ENCODE data around the gene C9. TPM values are rescaled to one million over a fixed set of nuclear protein-coding genes. Genes with fewer than 3 reads are reported as not detected.

C9 gene
- polyA plus RNA-seq, 2 of the 4 experiments (the other 2 are of a cell fraction): 0.03 TPM; not detected in 1

GRCh38 chr5:39387293-39387692, 23.0 kb upstream of the C9 start:
- TF ChIP-seq FOSL2 (IDR thresholded peaks at IDR 0.05) (no peak), FOSL2 (CRISPR knock-in tag; IDR thresholded peaks at IDR 0.05) (no peak), BCL3 (IDR thresholded peaks at IDR 0.05) (no peak), GATA3 (IDR thresholded peaks at IDR 0.05; ENCODE audit: borderline replicate concordance) (no peak), FOSB (CRISPR knock-in tag; IDR thresholded peaks at IDR 0.05) (no peak), POLR2A (IDR thresholded peaks at IDR 0.05; ENCODE audit: low read length) (no peak), MAFK (IDR thresholded peaks at IDR 0.05; ENCODE audit: partially characterized antibody) (no peak), ATOH8 (CRISPR knock-in tag; IDR thresholded peaks at IDR 0.05; ENCODE audit: low read depth) (no peak), JUNB (IDR thresholded peaks at IDR 0.05) (no peak), CBX8 (IDR thresholded peaks at IDR 0.05) (no peak), KDM1A (IDR thresholded peaks at IDR 0.05; ENCODE audit: low read depth) (no peak), JUN (IDR thresholded peaks at IDR 0.05) (no peak), ZSCAN20 (CRISPR knock-in tag; IDR thresholded peaks at IDR 0.05) (no peak), HDAC2 (IDR thresholded peaks at IDR 0.05) (no peak), HES2 (IDR thresholded peaks at IDR 0.05) (no peak), USF2 (IDR thresholded peaks at IDR 0.05) (no peak), HOXA7 (CRISPR knock-in tag; IDR thresholded peaks at IDR 0.05) (no peak), BHLHE40 (IDR thresholded peaks at IDR 0.05; ENCODE audit: low read depth, low read length) (no peak), REST (IDR thresholded peaks at IDR 0.05) (no peak), HOXB5 (CRISPR knock-in tag; IDR thresholded peaks at IDR 0.05) (no peak), PBX3 (IDR thresholded peaks at IDR 0.05) (no peak)
- Histone ChIP-seq H3K4me2 (no peak overlapping the region), H3K4me3 (no peak overlapping the region), H3K9me3 (no peaks in the 10 kb centered on the region), H3K27ac (no peak overlapping the region), H3K4me1 (no peaks in the 10 kb centered on the region)
- ChIA-PET POLR2A (no interaction called here), CTCF (no interaction called here)
- no peak for FAIRE-seq
- no peak for ATAC-seq
- DNase-seq (ENCODE audit: low read depth in 1 of 2, low spot score in 1 of 2): no peak
- 92% methylated on average over 2 of the region's 2 CpGs for WGBS (ENCODE audit: missing lambda C conversion rate)

GRCh38 chr5:39384271-39384670, 20.0 kb upstream of the C9 start:
- DNase-seq (ENCODE audit: low read depth in 1 of 2, low spot score in 1 of 2) (no peak), ATAC-seq (no peak), FAIRE-seq (no peak)
- 93% methylated on average over 1 of the region's 1 CpG for WGBS (ENCODE audit: missing lambda C conversion rate)
- Histone ChIP-seq H3K27ac (no peak overlapping the region), H3K4me2 (no peak overlapping the region), H3K9me3 (no peaks in the 10 kb centered on the region), H3K4me1 (no peaks in the 10 kb centered on the region), H3K4me3 (no peak overlapping the region)
- POLR2A ChIA-PET: interaction anchor here (0.6 kb wide), 1 partner anchor 503 kb away, joined by 3 read pairs; no protein-coding TSS in a partner anchor
- no peak for TF ChIP-seq CBX8 (IDR thresholded peaks at IDR 0.05)
- TF ChIP-seq CHD2 (IDR thresholded peaks at IDR 0.05; ENCODE audit: low read length, partially characterized antibody): no peak
- TF ChIP-seq HOXA7 (CRISPR knock-in tag; IDR thresholded peaks at IDR 0.05): no peak
- CTCF ChIA-PET: interaction anchor here (1.2 to 2.1 kb wide), 3 partner anchors 8 to 187 kb away, joined by 3 to 17 read pairs (median 8); no protein-coding TSS in a partner anchor

All from A549 (cell line).